Thymus (tissue), 11 donors: ENCODE data around the gene BBLN. TPM values are rescaled to one million over a fixed set of nuclear protein-coding genes. Genes with fewer than 3 reads are reported as not detected.

Experiments used
- DNase-seq, 9 donors: peaks; one replicate each; pipeline ENCODE4 v3.0.0-alpha.2; 2013; ENCODE audit warnings: low spot score in 9 of 9, low read depth in 6 of 9, missing footprints in 1 of 9
- H3K27ac ChIP-seq, 2 donors: one replicate each; pipeline ENCODE4 v1.5.1; 2013; ENCODE audit warnings: control low read depth in 1 of 2, low read depth in 1 of 2, low read length in 1 of 2, mild to moderate bottlenecking in 1 of 2, moderate library complexity in 1 of 2
- H3K27me3 ChIP-seq, 2 donors: one replicate each; pipeline ENCODE4 v1.5.1; 2013; ENCODE audit warnings: low read length in 1 of 2; ENCODE audit not compliant: control insufficient read depth in 2 of 2, insufficient read depth in 1 of 2
- H3K36me3 ChIP-seq, 2 donors: one replicate each; pipeline ENCODE4 v1.5.1; 2013; ENCODE audit warnings: low read length in 1 of 2, mild to moderate bottlenecking in 1 of 2, moderate library complexity in 1 of 2; ENCODE audit not compliant: control insufficient read depth in 2 of 2, insufficient read depth in 2 of 2
- H3K4me1 ChIP-seq, 2 donors: one replicate each; pipeline ENCODE4 v1.5.1; 2013; ENCODE audit warnings: low read length in 2 of 2; ENCODE audit not compliant: control insufficient read depth in 2 of 2, insufficient read depth in 2 of 2
- H3K4me3 ChIP-seq, 2 donors: one replicate each; pipeline ENCODE4 v1.5.1; 2013; ENCODE audit warnings: low read length in 2 of 2, control low read depth in 1 of 2, mild to moderate bottlenecking in 1 of 2
- H3K9me3 ChIP-seq, 2 donors: one replicate each; pipeline ENCODE4 v1.5.1; 2013; ENCODE audit warnings: low read length in 1 of 2, mild to moderate bottlenecking in 1 of 2; ENCODE audit not compliant: control insufficient read depth in 2 of 2, insufficient read depth in 1 of 2
- WGBS: extraction: QIAGEN DNeasy Blood & Tissue Kit; methylation state at CpG from one replicate; pipeline ENCODE4 v1.1.7; 2013; 5-methylcytosine and 5-hydroxymethylcytosine counted together
- polyA plus RNA-seq: library from polyadenylated mRNA; stranded (reverse); fragments of 200-250 nt; gene quantifications from one replicate; pipeline ENCODE4 v1.2.3, GENCODE V29; 2013
- total RNA-seq: library from RNA; stranded (reverse); fragments of 120-200 nt; gene quantifications from one replicate; pipeline ENCODE4 v1.2.4, GENCODE V29; 2013
- donor health status: healthy.

The BBLN gene
- total and polyA plus RNA-seq, 2 donors, result 134 to 162 TPM

DNA sequence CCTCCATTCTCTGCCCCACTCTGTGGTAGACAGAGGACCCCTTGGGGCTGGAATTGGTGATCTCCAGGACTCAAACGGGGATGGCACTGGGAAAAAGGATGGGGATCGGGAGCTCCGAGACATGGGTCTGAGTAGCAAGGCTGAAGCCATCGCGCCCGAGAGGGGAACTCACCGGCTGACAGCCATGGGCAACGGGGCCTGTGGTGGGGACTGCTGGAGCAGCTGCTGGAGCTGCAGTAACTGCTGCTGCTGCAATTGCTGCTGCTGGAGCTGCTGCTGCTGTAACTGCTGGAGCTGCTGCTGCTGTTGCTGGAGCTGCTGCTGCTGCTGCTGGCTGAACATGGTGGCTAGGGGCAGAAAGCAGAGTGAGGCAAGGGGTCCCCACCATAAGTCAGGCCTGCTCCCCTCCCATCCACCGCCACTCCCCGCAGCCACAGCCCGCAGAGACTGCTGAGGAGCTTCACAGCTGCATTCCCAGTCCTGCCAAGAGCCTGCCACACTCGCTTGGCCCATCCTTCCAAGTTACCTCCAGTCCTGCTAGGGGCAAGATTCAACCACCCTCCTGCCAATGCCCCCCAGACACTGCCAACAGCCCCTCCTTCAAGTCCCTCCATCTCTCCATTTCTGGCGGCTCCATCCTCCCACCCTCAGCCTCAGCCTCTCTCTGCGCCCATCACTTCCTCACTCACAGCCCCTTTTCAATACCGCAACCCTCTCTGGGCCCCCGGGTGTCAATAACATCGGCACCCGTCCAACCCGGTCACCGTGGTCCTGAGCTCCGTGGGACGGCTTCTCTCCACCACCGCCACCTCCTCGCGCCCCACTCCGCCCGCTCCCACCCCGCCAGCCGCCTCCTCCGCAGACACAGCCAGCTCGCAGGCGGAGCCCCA, 30.7 kb downstream of the BBLN start:
- Histone ChIP-seq H3K4me1 (peaks cover 10 to 27% of the 10 kb centered on the region in 2 donors), H3K9me3 (peaks cover 0 to 1% of the 10 kb centered on the region in 2 donors), H3K27ac (peak overlapping the region in 1 of 2 donors; percentile 55), H3K36me3 (peaks cover 11 to 29% of the 10 kb centered on the region in 2 donors), H3K27me3 (peaks cover 13 to 28% of the 10 kb centered on the region in 2 donors), H3K4me3 (peak overlapping the region; percentile 66 to 77)
- 25% methylated on average over 32 of the region's 32 CpGs for WGBS
- DNase-seq, result peak in 4 of 9 donors; percentile 15 to 47 (median 31)

DNA sequence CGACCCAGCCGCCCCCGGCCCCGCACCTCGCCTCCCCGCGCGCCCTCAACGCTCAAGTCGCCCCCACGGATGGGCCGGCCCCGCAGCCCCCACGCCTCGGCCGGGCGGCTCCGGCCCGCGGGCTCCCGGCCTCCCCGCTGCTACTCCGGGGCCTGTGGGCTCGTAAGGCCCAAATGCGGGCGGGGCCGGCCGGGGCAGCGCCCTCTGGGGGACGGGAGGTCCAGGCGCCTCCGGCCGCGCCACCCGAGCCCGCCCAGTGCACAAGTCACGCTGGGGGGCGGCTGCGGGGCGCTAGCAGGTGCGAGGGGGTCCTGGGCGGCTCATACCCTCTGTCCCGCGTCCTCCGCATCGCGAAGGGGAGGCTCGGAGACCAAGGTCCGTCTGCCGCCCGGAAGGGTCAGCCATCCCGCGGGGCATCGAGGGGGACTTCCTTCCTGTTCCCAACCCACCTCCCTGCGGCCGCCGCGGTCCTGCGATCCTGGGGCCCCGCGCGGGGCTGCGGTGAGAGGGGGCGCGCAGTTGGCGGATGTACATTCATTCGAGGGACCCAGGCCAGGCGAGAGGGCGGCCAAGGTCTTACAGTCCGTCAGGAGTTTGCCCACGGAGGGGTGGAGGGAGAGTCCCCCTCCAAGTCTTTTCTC, 31.5 kb downstream of the BBLN start, which contains the start of gene CIZ1:
Gene CIZ1, minus strand, starts transcription at position 167 of the 641 bp plus-strand sequence. CDS start 715 bp downstream, outside the sequence.
- peak within 1 kb of the TSS; percentile 66 to 77 for H3K4me3 ChIP-seq
- H3K9me3 ChIP-seq, result peaks cover 0 to 1% of the 10 kb centered on the region in 2 donors
- H3K36me3 ChIP-seq, result peaks cover 4 to 21% of the 10 kb centered on the region in 2 donors
- WGBS, result 1% methylated on average over 71 of the region's 71 CpGs
- peak within 1 kb of the TSS in 1 of 2 donors; percentile 55 for H3K27ac ChIP-seq
- DNase-seq, result peak in 7 of 9 donors; percentile 55 to 81 (median 62)
- H3K27me3 ChIP-seq, result peaks cover 13 to 28% of the 10 kb centered on the region in 2 donors
- H3K4me1 ChIP-seq, result peaks cover 10 to 27% of the 10 kb centered on the region in 2 donors

DNA sequence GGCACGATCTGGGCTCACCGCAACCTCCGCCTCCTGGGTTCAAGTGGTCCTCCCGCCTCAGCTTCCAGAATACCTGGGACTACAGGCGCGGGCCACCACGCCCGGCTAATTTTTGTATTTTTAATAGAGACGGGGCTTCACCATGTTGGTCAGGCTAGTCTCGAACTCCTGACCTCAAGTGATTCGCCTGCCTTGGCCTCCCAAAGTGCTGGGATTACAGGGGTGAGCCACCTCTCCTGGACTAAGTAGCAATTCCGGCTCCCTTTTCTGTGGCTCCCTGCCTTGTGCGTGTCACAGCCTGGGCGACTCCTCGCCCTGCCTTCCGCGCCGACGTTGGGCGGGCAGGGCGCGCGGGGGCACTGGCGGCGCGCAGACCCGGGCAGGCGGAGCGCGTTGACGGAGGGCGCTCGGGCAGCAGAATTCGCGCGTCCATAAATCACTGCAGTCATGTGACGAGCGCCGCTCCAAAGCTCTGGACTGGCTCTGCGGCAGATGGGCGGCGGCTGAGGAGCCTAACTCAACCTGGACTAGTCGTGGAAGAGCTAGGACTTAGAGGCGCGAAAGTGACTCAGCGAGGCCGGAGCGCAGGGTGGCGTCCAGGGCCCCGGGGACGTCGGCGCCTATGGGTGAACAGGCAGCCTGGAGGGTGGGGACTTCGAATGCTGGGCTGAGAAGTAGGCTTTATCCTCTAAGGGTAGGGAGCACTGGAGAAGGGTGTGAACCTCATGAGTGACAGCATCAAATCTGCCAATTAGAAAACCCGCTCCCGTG, 32.7 kb downstream of the BBLN start:
- peak in 1 of 9 donors; percentile 62 for DNase-seq
- Histone ChIP-seq H3K9me3 (peaks cover 0 to 1% of the 10 kb centered on the region in 2 donors), H3K4me1 (peaks cover 10 to 27% of the 10 kb centered on the region in 2 donors), H3K27ac (no peak overlapping the region), H3K27me3 (peaks cover 13 to 28% of the 10 kb centered on the region in 2 donors), H3K36me3 (peaks cover 4 to 15% of the 10 kb centered on the region in 2 donors), H3K4me3 (peak overlapping the region in 1 of 2 donors; percentile 13)
- 32% methylated on average over 56 of the region's 56 CpGs for WGBS

DNA sequence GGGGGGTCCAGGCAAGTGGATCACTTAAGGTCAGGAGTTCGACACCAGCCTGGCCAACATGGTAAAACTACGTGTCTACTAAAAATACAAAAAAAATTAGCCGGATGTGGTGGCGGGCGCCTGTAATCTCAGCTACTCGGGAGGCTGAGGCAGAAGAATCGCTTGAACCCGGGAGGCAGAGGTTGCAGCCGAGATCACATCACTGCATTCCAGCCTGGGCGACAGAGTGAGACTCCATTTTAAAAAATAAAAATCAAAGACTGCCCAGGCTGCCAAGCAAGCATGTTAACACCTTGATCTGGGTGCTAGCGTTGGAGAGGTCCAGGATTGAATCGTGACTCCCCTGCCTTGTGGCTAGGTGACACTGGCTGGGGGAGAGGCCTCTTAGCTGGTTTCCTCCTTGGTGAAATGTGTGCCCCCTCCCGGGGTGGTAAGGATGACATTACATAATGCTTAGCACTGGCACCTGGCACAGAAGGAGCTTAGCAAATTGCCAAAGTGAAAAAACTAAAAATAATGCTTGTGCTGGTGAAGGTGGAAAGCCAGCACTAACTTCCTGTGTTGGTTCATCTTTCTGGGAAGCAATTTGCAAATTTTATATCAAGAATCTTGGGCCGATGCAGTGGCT, 33.5 kb downstream of the BBLN start:
- Histone ChIP-seq H3K27ac (no peak overlapping the region), H3K27me3 (peaks cover 13 to 28% of the 10 kb centered on the region in 2 donors), H3K4me3 (no peak overlapping the region), H3K9me3 (peaks cover 0 to 1% of the 10 kb centered on the region in 2 donors), H3K4me1 (peaks cover 10 to 27% of the 10 kb centered on the region in 2 donors), H3K36me3 (peaks cover 4 to 11% of the 10 kb centered on the region in 2 donors)
- no peak for DNase-seq
- WGBS, result 80% methylated on average over 14 of the region's 14 CpGs

DNA sequence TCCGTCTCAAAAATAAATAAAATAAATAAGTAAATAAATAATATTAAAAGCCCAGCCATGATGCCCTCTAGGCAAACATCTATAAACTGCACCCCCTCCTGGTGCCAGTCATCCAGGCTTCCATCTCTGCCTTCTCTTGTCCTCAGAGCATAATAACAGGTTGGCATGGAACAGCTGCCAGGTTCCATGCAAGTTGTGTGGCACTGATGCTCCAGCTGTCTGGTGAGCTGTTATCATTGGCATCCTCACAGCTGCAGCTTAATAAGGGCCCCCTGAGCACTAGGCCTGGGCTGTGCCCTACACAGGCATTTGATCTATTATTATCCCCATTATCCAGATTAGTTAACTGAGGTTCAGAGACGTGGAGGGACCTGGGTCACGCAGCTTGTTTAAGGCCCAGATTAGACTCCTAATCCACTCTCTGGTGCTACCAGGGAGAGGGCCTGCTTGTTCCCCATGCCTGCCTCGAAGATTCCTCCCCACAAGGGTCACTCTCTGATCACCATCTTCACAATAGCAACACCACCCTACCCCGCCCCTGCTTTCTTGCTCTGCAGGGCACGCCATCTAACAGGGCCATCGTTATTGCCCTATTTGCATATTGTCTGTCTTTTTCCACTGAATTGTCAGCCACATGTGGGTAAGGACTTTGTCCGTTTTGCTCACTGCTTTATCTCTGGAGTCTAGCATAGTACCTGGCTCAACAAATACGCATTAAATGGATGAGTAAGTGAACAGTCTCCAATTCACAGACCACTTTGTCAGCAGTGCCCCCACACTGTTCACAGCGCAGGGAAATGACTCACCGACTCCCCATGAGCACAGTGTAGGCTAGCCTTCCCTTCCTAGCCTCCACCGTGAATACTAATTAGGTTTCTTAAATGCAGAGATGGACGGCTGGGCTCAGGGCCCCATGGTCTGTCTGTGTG, 41.6 kb downstream of the BBLN start:
- H3K27ac ChIP-seq, result no peak overlapping the region
- H3K4me3 ChIP-seq, result no peak overlapping the region
- peaks cover 5 to 13% of the 10 kb centered on the region in 2 donors for H3K4me1 ChIP-seq
- H3K36me3 ChIP-seq, result no peaks in the 10 kb centered on the region
- DNase-seq, result no peak
- peaks cover 0 to 7% of the 10 kb centered on the region in 2 donors for H3K9me3 ChIP-seq
- 97% methylated on average over 13 of the region's 13 CpGs for WGBS
- peaks cover 24 to 35% of the 10 kb centered on the region in 2 donors for H3K27me3 ChIP-seq

DNA sequence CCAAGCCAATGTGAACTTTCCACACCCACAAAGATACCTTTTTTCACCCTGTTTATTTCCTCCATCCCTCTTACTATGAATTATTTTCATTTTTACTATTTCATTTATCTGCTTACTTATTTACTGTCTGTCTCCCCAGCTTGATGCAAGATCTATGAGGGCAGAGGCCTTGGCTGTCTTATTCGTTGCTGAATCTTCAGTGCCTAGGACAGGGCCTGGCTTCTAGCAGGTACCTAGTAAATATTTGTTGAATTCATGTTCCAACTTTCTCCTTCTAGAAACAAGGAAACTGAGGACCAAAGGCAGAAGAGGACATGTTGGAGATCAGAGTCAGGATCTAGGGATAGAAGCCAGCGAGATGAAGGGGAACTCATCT, 42.6 kb downstream of the BBLN start:
- no peak overlapping the region for H3K27ac ChIP-seq
- H3K4me3 ChIP-seq, result peak overlapping the region in 1 of 2 donors; percentile 61

DNA sequence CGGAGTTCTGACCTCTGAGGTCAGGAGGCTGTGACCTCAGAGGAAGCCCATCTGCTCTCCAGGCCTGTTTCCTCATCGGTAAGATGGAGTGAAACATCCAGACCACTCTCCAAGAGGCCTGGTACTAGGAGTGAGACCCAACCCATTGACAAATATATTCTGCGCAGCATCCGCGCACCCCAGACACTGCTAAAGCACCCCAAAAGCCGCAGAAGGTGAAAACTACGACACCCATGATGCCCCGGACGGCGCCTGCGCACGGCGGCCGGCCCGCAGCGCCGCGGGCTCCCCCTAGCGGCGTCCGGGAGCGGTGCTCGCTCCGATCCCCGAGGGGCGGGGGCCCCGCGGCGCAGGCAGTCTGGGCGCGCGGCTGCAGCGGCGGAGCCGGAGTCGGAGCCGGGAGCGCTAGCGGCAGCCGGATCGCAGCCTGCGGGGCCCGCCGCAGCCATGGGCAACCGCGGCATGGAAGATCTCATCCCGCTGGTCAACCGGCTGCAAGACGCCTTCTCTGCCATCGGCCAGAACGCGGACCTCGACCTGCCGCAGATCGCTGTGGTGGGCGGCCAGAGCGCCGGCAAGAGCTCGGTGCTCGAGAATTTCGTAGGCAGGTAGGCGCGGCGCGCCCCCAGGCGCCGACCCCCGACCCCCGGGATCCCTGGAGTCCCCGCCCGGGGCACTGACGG, 43.1 kb downstream of the BBLN start, which contains the start of gene DNM1:
Gene DNM1, plus strand, starts transcription at position 356 of the 683 bp plus-strand sequence. Its CDS starts 92 bp downstream, at position 448.
- Histone ChIP-seq H3K27me3 (peaks cover 24 to 41% of the 10 kb centered on the region in 2 donors), H3K4me3 (peak within 1 kb of the TSS; percentile 43 to 61), H3K36me3 (no peaks in the 10 kb centered on the region), H3K4me1 (peaks cover 5 to 13% of the 10 kb centered on the region in 2 donors), H3K27ac (no peak within 1 kb of the TSS), H3K9me3 (peaks cover 0 to 7% of the 10 kb centered on the region in 2 donors)
- WGBS, result 1% methylated on average over 72 of the region's 72 CpGs
- DNase-seq, result peak in 8 of 9 donors; percentile 34 to 82 (median 64)

More for the DNA sequence above, 42.6 kb downstream of the BBLN start:
- Histone ChIP-seq H3K4me1 (peaks cover 5 to 13% of the 10 kb centered on the region in 2 donors), H3K36me3 (no peaks in the 10 kb centered on the region), H3K27me3 (peaks cover 24 to 41% of the 10 kb centered on the region in 2 donors), H3K9me3 (peaks cover 0 to 7% of the 10 kb centered on the region in 2 donors)
- no peak for DNase-seq
- 49% methylated on average over 2 of the region's 2 CpGs for WGBS
